IPS DF 6.9 (cell line): Measurements from ENCODE around the gene RPUSD2.
A peak's percentile ranks its signal among the peaks of the same experiment; 100 is the strongest.

Experiments
- DNase-seq: peaks from one replicate; pipeline ENCODE4 v3.0.0-alpha.2; 2013; ENCODE audit warnings: low read depth, low spot score
- H3K27ac ChIP-seq: one replicate; pipeline ENCODE4 v1.5.1; 2013; ENCODE audit warnings: low read length, control low read depth
- H3K27me3 ChIP-seq: 2 replicates; pipeline ENCODE4 v1.6.1; 2013; ENCODE audit warnings: mild to moderate bottlenecking, low read length; ENCODE audit not compliant: control insufficient read depth, insufficient read depth
- H3K36me3 ChIP-seq: 2 replicates; pipeline ENCODE4 v1.6.1; 2013; ENCODE audit warnings: low read length; ENCODE audit not compliant: control insufficient read depth, insufficient read depth
- H3K4me1 ChIP-seq: 2 replicates; pipeline ENCODE4 v1.6.1; 2013; ENCODE audit warnings: low read length; ENCODE audit not compliant: control insufficient read depth, insufficient read depth
- H3K4me3 ChIP-seq: 2 replicates; pipeline ENCODE4 v1.5.1; 2013; ENCODE audit warnings: mild to moderate bottlenecking, low read length
- H3K9me3 ChIP-seq: 2 replicates; pipeline ENCODE4 v1.6.1; 2013; ENCODE audit warnings: low read length, inconsistent platforms; ENCODE audit not compliant: control insufficient read depth, insufficient read depth
- WGBS: extraction: QIAGEN DNeasy Blood & Tissue Kit; methylation state at CpG from one replicate; pipeline ENCODE4 v1.1.7; 2013; ENCODE audit warnings: mixed read lengths, missing lambda C conversion rate; ENCODE audit not compliant: insufficient read length, insufficient coverage; 5-methylcytosine and 5-hydroxymethylcytosine counted together

The RPUSD2 gene, protein sequence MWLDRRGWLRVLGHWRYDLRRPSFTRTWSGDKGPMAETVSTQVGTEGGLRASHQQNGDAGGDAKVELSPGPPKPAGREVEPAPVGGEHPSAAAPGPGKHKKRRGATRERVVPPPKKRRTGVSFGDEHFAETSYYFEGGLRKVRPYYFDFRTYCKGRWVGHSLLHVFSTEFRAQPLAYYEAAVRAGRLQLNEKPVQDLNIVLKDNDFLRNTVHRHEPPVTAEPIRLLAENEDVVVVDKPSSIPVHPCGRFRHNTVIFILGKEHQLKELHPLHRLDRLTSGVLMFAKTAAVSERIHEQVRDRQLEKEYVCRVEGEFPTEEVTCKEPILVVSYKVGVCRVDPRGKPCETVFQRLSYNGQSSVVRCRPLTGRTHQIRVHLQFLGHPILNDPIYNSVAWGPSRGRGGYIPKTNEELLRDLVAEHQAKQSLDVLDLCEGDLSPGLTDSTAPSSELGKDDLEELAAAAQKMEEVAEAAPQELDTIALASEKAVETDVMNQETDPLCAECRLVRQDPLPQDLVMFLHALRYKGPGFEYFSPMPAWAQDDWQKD

DNA sequence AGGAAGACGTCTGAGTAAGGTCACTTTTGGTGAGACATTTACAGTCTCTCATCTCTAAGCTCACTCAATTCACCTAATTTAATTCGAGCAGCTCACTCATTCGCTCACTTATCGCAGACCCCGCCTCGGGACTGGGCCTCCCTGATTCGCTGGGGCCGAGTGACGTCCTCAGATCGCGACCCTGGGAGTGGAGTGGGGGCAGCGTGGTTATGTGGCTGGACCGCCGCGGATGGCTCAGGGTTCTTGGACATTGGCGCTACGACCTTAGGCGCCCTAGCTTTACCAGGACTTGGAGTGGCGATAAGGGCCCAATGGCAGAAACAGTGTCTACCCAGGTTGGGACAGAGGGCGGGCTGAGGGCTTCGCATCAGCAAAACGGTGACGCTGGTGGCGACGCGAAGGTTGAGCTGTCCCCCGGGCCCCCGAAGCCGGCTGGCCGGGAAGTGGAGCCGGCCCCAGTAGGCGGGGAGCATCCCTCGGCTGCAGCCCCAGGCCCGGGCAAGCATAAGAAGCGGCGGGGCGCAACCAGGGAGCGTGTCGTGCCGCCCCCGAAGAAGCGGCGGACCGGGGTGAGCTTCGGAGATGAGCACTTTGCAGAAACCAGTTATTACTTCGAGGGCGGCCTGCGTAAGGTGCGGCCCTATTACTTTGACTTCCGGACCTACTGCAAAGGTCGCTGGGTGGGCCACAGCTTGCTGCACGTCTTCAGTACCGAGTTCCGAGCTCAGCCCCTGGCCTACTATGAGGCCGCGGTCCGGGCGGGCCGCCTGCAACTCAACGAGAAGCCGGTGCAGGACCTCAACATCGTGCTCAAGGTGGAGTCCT, at the start of gene RPUSD2:
RPUSD2 (plus strand) TSS at position 171 of the 825 bp plus-strand sequence; CDS start at position 210, 39 bp downstream.
- no peak within 1 kb of the TSS for H3K27ac ChIP-seq

DNA sequence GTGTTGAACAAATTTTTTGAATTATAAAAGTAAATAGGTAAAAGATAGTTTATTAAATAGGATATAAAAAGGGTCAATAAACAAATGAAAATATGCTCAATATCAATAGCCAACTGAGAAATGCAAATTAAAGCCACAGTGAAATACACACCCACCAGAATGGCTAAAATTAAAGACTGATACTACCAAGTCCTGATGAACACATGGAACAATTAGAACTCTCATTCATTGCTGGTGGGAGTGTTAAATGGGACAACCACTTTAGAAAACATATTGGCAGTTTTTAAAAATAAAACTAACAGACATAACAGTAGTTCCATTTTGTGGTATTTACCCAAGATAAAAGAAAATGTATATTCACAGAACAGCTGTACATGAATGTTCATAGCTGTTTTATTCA, 45.5 kb upstream of the RPUSD2 start:
- no peak overlapping the region for H3K4me3 ChIP-seq
- DNase-seq: no peak
- no peaks in the 10 kb centered on the region for H3K9me3 ChIP-seq
- no peaks in the 10 kb centered on the region for H3K36me3 ChIP-seq
- no peak overlapping the region for H3K27ac ChIP-seq
- H3K4me1 ChIP-seq: 0 out of 2 replicates have a peak, but pooled peaks cover 1% of the 10 kb centered on the region
- no peaks in the 10 kb centered on the region for H3K27me3 ChIP-seq

More for the DNA sequence above, at the start of gene RPUSD2:
- H3K27me3 ChIP-seq: no peaks in the 10 kb centered on the region
- DNase-seq: no peak
- H3K9me3 ChIP-seq: no peaks in the 10 kb centered on the region
- no CpG with 5 or more reads among the region's 62 CpGs for WGBS
- H3K4me1 ChIP-seq: no peaks in the 10 kb centered on the region; the same call in 1 of the 2 replicates
- H3K36me3 ChIP-seq: peaks cover 10% of the 10 kb centered on the region
- peak within 1 kb of the TSS; percentile 99 for H3K4me3 ChIP-seq

DNA sequence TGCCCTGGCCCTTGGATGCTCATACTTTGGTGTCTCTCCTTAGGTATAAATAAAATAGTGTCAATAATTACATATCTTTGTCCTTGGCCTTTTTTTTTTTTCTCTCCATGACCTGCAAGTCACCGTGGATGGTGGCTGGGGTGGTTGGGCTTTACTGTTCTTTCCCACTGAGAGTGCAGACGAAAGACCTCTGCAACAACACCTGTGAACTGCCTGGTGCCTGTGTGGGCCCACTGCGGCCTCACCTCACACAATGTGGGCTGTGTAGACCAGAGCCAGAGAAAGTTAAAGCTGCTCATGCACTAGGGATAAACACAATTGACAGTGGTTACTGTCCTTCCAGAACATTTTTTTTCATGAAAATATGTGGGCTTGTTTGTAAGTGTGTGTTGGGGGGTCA, 43.2 kb upstream of the RPUSD2 start:
- no peaks in the 10 kb centered on the region for H3K4me1 ChIP-seq
- no peaks in the 10 kb centered on the region for H3K36me3 ChIP-seq
- no peaks in the 10 kb centered on the region for H3K27me3 ChIP-seq
- no peak overlapping the region for H3K4me3 ChIP-seq
- no CpG with 5 or more reads among the region's 3 CpGs for WGBS
- DNase-seq: no peak
- H3K27ac ChIP-seq: no peak overlapping the region
- no peaks in the 10 kb centered on the region for H3K9me3 ChIP-seq

DNA sequence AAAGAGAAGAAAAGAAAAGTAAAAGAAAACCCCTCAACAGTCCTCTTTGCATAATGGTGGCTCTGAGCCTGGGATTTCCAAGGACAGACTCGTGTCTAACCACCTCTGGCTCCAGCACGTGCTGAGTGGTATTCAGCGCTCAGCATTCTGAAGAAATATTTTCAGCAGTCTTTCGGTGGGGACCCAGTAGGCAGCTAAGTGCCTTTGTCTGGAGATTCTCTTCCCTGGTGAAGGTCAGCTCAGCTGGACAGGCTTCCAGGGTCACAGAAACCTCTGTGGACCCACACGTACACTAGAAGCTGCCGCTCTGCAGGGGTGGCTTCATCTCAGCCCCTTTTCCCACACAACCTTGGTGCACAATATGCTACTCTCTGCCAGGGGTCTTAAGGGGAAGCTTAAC, 40.3 kb upstream of the RPUSD2 start:
- no CpG with 5 or more reads among the region's 6 CpGs for WGBS
- H3K36me3 ChIP-seq: no peaks in the 10 kb centered on the region
- H3K4me1 ChIP-seq: no peaks in the 10 kb centered on the region
- no peak overlapping the region for H3K4me3 ChIP-seq
- H3K9me3 ChIP-seq: no peaks in the 10 kb centered on the region
- H3K27me3 ChIP-seq: no peaks in the 10 kb centered on the region
- no peak overlapping the region for H3K27ac ChIP-seq
- DNase-seq: no peak

DNA sequence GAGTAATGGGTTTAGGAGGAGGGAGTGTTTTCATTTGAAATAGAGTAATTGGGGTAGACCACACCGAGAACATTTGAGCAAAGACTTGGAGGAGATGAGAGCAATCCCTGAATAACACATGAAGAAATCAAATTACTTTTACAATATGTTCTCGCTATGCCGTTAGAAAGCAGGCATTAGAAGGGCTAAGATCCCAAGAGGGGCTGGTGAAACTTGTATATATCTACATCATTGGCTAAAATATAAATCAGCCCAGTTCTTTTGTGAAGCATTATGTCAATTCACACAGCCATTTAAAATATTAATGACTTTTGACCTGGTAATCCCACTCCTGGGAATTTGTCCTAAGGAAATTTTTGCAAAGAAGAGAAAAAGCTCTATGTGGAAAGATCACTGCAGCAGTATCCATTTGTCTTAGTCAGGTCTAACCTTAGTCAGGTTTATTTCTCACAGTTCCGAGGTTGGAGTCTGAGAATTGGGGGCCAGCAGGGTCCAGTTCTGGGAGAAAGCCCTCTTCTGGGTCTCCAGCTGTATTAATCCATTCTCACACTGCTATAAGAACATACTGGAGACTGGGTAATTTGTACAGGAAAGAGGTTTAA, 35.2 kb upstream of the RPUSD2 start:
- WGBS: no CpG with 5 or more reads among the region's 4 CpGs
- H3K27me3 ChIP-seq: no peaks in the 10 kb centered on the region
- DNase-seq: no peak

DNA sequence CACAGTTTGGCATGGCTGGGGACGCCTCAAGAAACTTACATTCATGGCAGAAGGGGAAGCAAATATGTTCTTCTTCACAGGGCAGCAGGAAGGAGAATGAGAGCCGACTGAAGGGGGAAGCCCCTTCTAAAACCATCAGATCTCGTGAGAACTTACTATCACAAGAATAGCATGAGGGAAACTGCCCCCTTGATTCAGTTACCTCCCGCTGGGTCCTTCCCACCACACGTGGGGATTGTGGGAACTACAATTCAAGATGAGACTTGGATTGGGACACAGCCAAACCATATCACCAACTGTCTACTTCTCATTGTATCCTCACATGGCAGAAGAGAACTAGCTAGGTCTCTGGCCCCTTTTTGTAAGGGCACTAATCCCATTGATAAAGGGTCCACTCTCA, 34.7 kb upstream of the RPUSD2 start:
- WGBS: no CpG with 5 or more reads among the region's 5 CpGs

More for the DNA sequence above, 35.2 kb upstream of the RPUSD2 start:
- H3K9me3 ChIP-seq: no peaks in the 10 kb centered on the region
- no peaks in the 10 kb centered on the region for H3K4me1 ChIP-seq
- no peak overlapping the region for H3K27ac ChIP-seq
- H3K4me3 ChIP-seq: no peak overlapping the region
- H3K36me3 ChIP-seq: no peaks in the 10 kb centered on the region

DNA sequence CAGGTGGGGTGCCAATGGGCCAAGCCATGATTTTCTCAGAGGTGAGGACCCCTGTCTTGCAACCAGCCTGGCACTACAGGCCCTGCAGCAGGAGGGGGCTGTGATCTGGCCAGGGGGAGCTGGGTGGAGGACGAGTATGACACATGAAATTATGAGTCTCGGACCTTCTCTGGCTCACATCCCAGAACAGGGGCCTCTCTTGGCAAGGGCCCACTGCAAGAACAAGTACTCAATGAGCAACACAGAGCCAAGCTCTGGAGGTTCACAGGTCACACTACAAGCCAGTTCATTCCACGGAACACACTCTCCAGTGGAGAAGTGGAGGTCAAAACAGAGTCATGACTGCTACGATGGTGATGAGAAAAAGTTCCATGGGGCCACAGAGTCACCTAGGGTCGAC, 32.6 kb upstream of the RPUSD2 start:
- DNase-seq: no peak
- Histone ChIP-seq H3K4me1 (no peaks in the 10 kb centered on the region), H3K4me3 (no peak overlapping the region), H3K9me3 (no peaks in the 10 kb centered on the region), H3K27me3 (no peaks in the 10 kb centered on the region), H3K36me3 (no peaks in the 10 kb centered on the region), H3K27ac (no peak overlapping the region)
- WGBS: no CpG with 5 or more reads among the region's 5 CpGs

More for the DNA sequence above, 34.7 kb upstream of the RPUSD2 start:
- no peaks in the 10 kb centered on the region for H3K36me3 ChIP-seq
- H3K4me1 ChIP-seq: no peaks in the 10 kb centered on the region
- no peak overlapping the region for H3K27ac ChIP-seq
- H3K27me3 ChIP-seq: no peaks in the 10 kb centered on the region
- no peak for DNase-seq
- H3K4me3 ChIP-seq: no peak overlapping the region
- H3K9me3 ChIP-seq: no peaks in the 10 kb centered on the region

DNA sequence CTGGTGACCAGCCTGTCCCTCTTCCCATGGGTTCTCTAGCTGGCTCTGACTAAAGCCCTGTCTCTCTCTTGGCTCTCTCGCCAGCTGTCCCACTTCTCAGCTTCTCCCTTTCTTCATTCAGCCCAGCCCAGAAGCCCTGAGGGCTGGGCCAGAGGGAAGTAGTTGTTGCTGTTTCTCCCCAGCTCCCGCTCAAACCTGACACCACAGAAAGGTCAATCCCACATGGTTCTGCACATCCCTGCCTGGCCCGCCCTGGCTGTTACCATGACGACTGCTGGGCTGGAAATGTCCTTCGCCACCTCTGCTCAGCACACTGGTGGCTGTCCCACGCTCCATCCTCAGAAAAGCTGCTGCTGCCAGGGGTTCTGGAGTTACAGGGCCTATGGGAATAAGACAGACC, 30.1 kb upstream of the RPUSD2 start:
- H3K9me3 ChIP-seq: no peaks in the 10 kb centered on the region
- H3K4me3 ChIP-seq: no peak overlapping the region
- no peaks in the 10 kb centered on the region for H3K27me3 ChIP-seq
- no peak for DNase-seq
- H3K36me3 ChIP-seq: no peaks in the 10 kb centered on the region
- no peak overlapping the region for H3K27ac ChIP-seq
- H3K4me1 ChIP-seq: no peaks in the 10 kb centered on the region
- WGBS: no CpG with 5 or more reads among the region's 6 CpGs

DNA sequence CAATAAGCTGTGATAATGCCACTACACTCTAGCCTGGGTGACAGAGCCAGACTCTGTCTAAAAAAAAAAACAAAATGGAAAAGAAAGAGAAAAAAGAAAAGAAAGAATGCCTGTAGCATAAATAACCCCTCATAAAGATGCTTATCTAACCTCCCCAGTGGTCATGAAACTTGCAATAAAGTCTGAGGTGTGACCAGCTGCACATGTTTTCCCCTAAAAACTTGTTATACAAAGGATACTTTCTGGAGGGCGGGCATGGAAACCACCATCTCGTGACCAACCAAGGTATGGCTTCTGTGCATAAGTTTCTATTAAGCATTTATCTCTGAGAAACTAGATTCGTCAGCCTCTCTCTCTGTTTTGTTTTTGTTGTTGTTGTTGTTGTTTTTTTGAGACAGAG, 26.0 kb upstream of the RPUSD2 start:
- H3K4me1 ChIP-seq: no peaks in the 10 kb centered on the region
- no peak overlapping the region for H3K27ac ChIP-seq

DNA sequence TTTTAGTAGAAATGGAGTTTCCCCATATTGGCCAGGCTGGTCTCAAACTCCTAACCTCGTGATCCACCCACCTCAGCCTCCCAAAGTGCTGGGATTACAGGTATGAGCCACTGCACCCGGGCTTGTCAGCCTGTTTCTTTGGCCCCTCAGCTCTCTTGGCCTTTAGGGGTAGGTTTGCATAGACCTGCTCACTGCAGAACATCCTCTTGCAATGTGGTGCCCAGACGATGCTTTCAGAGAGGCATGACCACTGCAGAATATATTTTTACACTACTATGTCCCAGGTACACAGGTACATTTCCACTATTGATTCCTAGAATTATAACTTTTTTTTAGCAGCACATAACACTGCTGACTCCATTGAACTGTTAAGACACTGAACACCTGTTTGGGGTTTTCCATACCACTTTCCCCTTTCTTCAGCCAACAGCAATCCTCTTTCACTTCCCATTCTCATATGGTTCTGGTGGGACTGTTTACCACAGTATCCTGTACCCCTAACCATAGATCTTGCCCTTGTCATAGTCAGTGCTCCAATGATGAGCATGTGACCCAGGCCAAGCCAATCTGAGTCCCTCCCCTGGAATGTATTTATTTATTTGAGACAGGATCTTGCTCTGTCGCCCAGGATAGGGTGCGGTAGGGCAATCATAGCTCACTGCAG, 25.3 kb upstream of the RPUSD2 start:
- H3K9me3 ChIP-seq: no peaks in the 10 kb centered on the region
- DNase-seq: no peak
- H3K36me3 ChIP-seq: no peaks in the 10 kb centered on the region
- no peaks in the 10 kb centered on the region for H3K4me1 ChIP-seq
- WGBS: no CpG with 5 or more reads among the region's 5 CpGs
- H3K27me3 ChIP-seq: no peaks in the 10 kb centered on the region
- H3K4me3 ChIP-seq: no peak overlapping the region
- H3K27ac ChIP-seq: no peak overlapping the region

More for the DNA sequence above, 26.0 kb upstream of the RPUSD2 start:
- H3K36me3 ChIP-seq: no peaks in the 10 kb centered on the region
- WGBS: no CpG with 5 or more reads among the region's 3 CpGs
- no peak for DNase-seq
- H3K27me3 ChIP-seq: no peaks in the 10 kb centered on the region
- H3K4me3 ChIP-seq: no peak overlapping the region
- no peaks in the 10 kb centered on the region for H3K9me3 ChIP-seq
